ENCODE results near the gene DLK1. TPM values are rescaled to one million over a fixed set of nuclear protein-coding genes. Genes with fewer than 3 reads are reported as not detected.

The DLK1 gene
- total RNA-seq, 5 donors from 2014 or later (not counting 1 experiment from before 2014, with no cell fraction given), result 1.7 to 2.2 (median 2.2) TPM; not detected in 2

- ChIA-PET POLR2A (no interaction called here), CTCF (no interaction called here)
- no peaks in the 10 kb centered on the region for H3K9me3 ChIP-seq
- H3K9me3 Mint-ChIP-seq, result no peaks in the 10 kb centered on the region
- H3K4me1 Mint-ChIP-seq, result no peaks in the 10 kb centered on the region
- no peak overlapping the region for H3K27ac ChIP-seq (ENCODE audit: low read length)
- no peaks in the 10 kb centered on the region for H3K36me3 Mint-ChIP-seq
- peaks cover 0 to 57% of the 10 kb centered on the region in 2 experiments for H3K27me3 ChIP-seq (replicated peaks in 1 of 2; ENCODE audit: control insufficient read depth in 2 of 2, extremely low read depth in 1 of 2, insufficient read depth in 2 of 2, low read length in 1 of 2)
- peaks cover 15 to 35% of the 10 kb centered on the region in 2 donors for H3K27me3 Mint-ChIP-seq
- ATAC-seq (replicated peaks in 1 of 4), result no peak
- WGBS (ENCODE audit: insufficient coverage), result 96% methylated on average over 8 of the region's 10 CpGs
- no peak overlapping the region for H3K4me3 ChIP-seq (ENCODE audit: control insufficient read depth in 1 of 2, extremely low read depth in 1 of 2, low read length in 1 of 2)
- DNase-seq, result no peak
- H3K36me3 ChIP-seq (ENCODE audit: control insufficient read depth in 2 of 2, extremely low read depth in 1 of 2, insufficient read depth in 1 of 2, low read length in 1 of 2), result no peaks in the 10 kb centered on the region
- H3K4me3 Mint-ChIP-seq, result no peak overlapping the region
- no peaks in the 10 kb centered on the region for H3K4me1 ChIP-seq (ENCODE audit: control insufficient read depth in 1 of 2, extremely low read depth in 1 of 2, insufficient read depth in 2 of 2, low read length in 2 of 2)
- H3K27ac Mint-ChIP-seq, result no peak overlapping the region
Observed at GRCh38 chr14:100698066-100698465, 28.6 kb upstream of the DLK1 start.

DNA sequence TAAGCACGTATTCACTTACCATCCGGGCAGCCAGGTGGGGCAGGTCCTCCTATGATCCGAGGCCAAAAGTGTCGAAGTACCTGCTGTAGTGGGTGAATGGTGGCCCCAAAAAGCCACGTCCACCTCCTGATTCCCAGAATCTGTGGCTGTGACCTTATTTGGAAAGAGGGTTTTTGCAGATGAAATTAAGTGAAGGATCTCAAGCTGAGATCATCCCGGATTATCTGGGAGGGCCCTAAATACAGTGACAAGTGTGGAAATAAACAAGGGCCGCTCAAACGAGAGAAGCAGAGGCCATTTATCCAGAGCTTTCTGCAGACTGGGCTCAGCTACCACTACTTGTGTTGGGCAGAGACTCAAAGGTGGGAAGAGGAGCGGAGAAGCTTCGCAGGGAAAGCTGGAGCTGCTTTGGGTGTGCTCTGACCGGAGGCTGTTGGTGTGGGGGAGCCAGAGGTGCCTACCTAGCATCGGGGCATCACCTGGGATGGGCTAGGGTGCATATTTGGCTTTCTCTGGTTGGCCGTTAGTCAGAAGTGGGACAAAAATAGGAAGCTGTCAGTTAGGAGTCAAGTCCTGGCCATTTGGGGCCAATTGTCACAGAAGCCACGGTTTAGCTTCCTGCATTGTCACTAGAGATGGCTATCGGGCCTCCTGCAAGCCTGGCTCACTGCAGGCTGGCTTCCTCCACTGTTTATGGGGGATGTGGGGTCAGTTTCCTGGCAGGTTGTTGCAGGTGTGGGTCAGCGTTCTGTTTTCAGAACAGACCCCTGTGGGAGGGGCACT is 27.8 kb upstream of the DLK1 start:
- ATAC-seq (replicated peaks in 1 of 4) (no peak), DNase-seq (no peak)

DNA sequence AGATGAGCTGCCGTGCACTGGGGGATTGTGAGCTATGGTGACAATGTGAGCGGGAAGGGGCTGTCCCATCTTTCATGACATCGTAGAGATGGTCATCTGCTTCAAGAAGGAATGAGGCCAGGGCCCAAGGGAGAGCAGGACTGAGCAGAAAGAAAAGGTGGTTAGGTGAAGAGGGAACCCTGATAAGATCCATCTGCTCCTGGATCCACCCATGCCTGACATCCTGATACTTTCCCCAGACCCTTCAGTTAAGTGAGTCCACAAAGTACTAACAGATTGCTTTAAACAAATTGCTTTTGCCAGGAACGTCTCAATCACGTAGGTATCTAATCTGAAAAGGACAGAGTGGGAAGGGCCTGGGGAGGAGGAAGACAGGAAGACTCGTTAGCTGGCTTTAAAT is 25.4 kb upstream of the DLK1 start:
- Mint-ChIP-seq H3K27me3 (peaks cover 17 to 40% of the 10 kb centered on the region in 2 donors), H3K4me3 (no peak overlapping the region), H3K9me3 (no peaks in the 10 kb centered on the region), H3K27ac (no peak overlapping the region), H3K4me1 (no peaks in the 10 kb centered on the region), H3K36me3 (no peaks in the 10 kb centered on the region)
- no peak for ATAC-seq (replicated peaks in 1 of 4)
- Histone ChIP-seq H3K9me3 (no peaks in the 10 kb centered on the region), H3K36me3 (ENCODE audit: control insufficient read depth in 2 of 2, extremely low read depth in 1 of 2, insufficient read depth in 1 of 2, low read length in 1 of 2) (no peaks in the 10 kb centered on the region), H3K27me3 (replicated peaks in 1 of 2; ENCODE audit: control insufficient read depth in 2 of 2, extremely low read depth in 1 of 2, insufficient read depth in 2 of 2, low read length in 1 of 2) (peaks cover 0 to 55% of the 10 kb centered on the region in 2 experiments), H3K27ac (ENCODE audit: low read length) (no peak overlapping the region), H3K4me3 (ENCODE audit: control insufficient read depth in 1 of 2, extremely low read depth in 1 of 2, low read length in 1 of 2) (no peak overlapping the region), H3K4me1 (ENCODE audit: control insufficient read depth in 1 of 2, extremely low read depth in 1 of 2, insufficient read depth in 2 of 2, low read length in 2 of 2) (no peaks in the 10 kb centered on the region)
- DNase-seq, result no peak
- 72% methylated on average over 5 of the region's 6 CpGs for WGBS (ENCODE audit: insufficient coverage)
- CTCF ChIA-PET, result no interaction called here
- POLR2A ChIA-PET, result no interaction called here

More for the DNA sequence above, 27.8 kb upstream of the DLK1 start:
- Histone ChIP-seq H3K36me3 (ENCODE audit: control insufficient read depth in 2 of 2, extremely low read depth in 1 of 2, insufficient read depth in 1 of 2, low read length in 1 of 2) (no peaks in the 10 kb centered on the region), H3K4me3 (ENCODE audit: control insufficient read depth in 1 of 2, extremely low read depth in 1 of 2, low read length in 1 of 2) (no peak overlapping the region), H3K9me3 (no peaks in the 10 kb centered on the region), H3K27ac (ENCODE audit: low read length) (no peak overlapping the region), H3K4me1 (ENCODE audit: control insufficient read depth in 1 of 2, extremely low read depth in 1 of 2, insufficient read depth in 2 of 2, low read length in 2 of 2) (no peaks in the 10 kb centered on the region), H3K27me3 (replicated peaks in 1 of 2; ENCODE audit: control insufficient read depth in 2 of 2, extremely low read depth in 1 of 2, insufficient read depth in 2 of 2, low read length in 1 of 2) (peaks cover 0 to 60% of the 10 kb centered on the region in 2 experiments)
- H3K27me3 Mint-ChIP-seq, result peaks cover 8 to 34% of the 10 kb centered on the region in 2 donors
- H3K27ac Mint-ChIP-seq, result no peak overlapping the region
- WGBS (ENCODE audit: insufficient coverage), result 63% methylated on average over 15 of the region's 16 CpGs
- ChIA-PET POLR2A (no interaction called here), CTCF (no interaction called here)
- no peaks in the 10 kb centered on the region for H3K9me3 Mint-ChIP-seq
- no peaks in the 10 kb centered on the region for H3K4me1 Mint-ChIP-seq
- no peaks in the 10 kb centered on the region for H3K36me3 Mint-ChIP-seq
- H3K4me3 Mint-ChIP-seq, result no peak overlapping the region

- CTCF ChIA-PET, result no interaction called here
- Mint-ChIP-seq H3K9me3 (no peaks in the 10 kb centered on the region), H3K27me3 (peaks cover 18 to 37% of the 10 kb centered on the region in 2 donors), H3K36me3 (no peaks in the 10 kb centered on the region), H3K4me3 (no peak overlapping the region), H3K4me1 (no peaks in the 10 kb centered on the region), H3K27ac (no peak overlapping the region)
- WGBS (ENCODE audit: insufficient coverage), result 74% methylated on average over 7 of the region's 8 CpGs
- ATAC-seq (replicated peaks in 1 of 4), result no peak
- DNase-seq, result no peak
- no peaks in the 10 kb centered on the region for H3K9me3 ChIP-seq
- no peaks in the 10 kb centered on the region for H3K36me3 ChIP-seq (ENCODE audit: control insufficient read depth in 2 of 2, extremely low read depth in 1 of 2, insufficient read depth in 1 of 2, low read length in 1 of 2)
- no peaks in the 10 kb centered on the region for H3K4me1 ChIP-seq (ENCODE audit: control insufficient read depth in 1 of 2, extremely low read depth in 1 of 2, insufficient read depth in 2 of 2, low read length in 2 of 2)
- H3K27ac ChIP-seq (ENCODE audit: low read length), result no peak overlapping the region
- H3K27me3 ChIP-seq (replicated peaks in 1 of 2; ENCODE audit: control insufficient read depth in 2 of 2, extremely low read depth in 1 of 2, insufficient read depth in 2 of 2, low read length in 1 of 2), result peaks cover 0 to 48% of the 10 kb centered on the region in 2 experiments
- H3K4me3 ChIP-seq (ENCODE audit: control insufficient read depth in 1 of 2, extremely low read depth in 1 of 2, low read length in 1 of 2), result no peak overlapping the region
- POLR2A ChIA-PET, result no interaction called here
Observed at GRCh38 chr14:100702590-100702989, 24.1 kb upstream of the DLK1 start.

DNA sequence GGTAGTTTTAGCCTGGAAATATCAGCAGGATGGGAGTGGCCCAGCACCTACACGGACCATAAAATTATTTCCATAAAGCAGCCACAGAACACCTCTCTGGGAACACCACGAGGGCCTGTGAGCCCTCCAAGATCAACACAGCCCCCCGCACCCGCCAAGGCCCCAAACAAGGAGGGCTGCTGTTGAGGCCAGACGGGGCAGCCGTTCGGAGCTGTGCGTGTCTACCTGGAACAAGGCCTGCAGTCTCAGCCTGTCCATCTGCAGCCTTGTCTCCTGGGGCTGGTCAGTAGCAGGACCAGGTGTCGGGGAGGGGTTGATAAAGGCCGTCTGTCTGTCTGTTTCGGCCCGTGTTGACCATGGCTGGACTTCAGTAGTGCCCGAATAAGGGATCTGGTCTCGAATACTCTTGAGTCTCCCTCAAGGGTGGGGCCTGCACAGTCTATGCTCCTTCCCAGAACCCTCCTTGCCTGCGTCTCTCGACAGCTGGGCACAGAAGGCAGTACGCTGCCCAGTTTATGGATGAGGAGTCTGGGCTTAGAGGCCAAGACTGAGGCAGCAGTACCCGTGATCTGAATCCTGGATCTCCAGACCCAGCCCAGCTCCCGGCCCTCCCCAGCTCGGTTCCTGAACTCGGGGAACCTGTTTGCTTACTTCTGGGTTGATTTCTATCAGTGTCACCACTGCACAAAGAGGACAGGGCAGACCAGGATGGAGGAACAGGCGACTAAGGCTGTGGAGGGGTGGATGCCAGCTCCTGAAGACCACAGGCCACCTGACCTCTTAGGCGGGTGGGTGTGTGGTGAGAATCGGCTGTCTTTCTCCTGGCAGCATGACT is 23.1 kb upstream of the DLK1 start:
- Histone ChIP-seq H3K27ac (ENCODE audit: low read length) (no peak overlapping the region), H3K27me3 (replicated peaks in 1 of 2; ENCODE audit: control insufficient read depth in 2 of 2, extremely low read depth in 1 of 2, insufficient read depth in 2 of 2, low read length in 1 of 2) (peaks cover 0 to 49% of the 10 kb centered on the region in 2 experiments), H3K4me3 (ENCODE audit: control insufficient read depth in 1 of 2, extremely low read depth in 1 of 2, low read length in 1 of 2) (no peak overlapping the region), H3K4me1 (ENCODE audit: control insufficient read depth in 1 of 2, extremely low read depth in 1 of 2, insufficient read depth in 2 of 2, low read length in 2 of 2) (no peaks in the 10 kb centered on the region), H3K36me3 (ENCODE audit: control insufficient read depth in 2 of 2, extremely low read depth in 1 of 2, insufficient read depth in 1 of 2, low read length in 1 of 2) (no peaks in the 10 kb centered on the region), H3K9me3 (no peaks in the 10 kb centered on the region)
- Mint-ChIP-seq H3K27me3 (peaks cover 18 to 32% of the 10 kb centered on the region in 2 donors), H3K4me1 (no peaks in the 10 kb centered on the region), H3K9me3 (no peaks in the 10 kb centered on the region), H3K27ac (no peak overlapping the region), H3K36me3 (no peaks in the 10 kb centered on the region), H3K4me3 (no peak overlapping the region)
- CTCF ChIA-PET, result no interaction called here
- ATAC-seq (replicated peaks in 1 of 4) (no peak), DNase-seq (no peak)
- 80% methylated on average over 20 of the region's 24 CpGs for WGBS (ENCODE audit: insufficient coverage)
- POLR2A ChIA-PET, result no interaction called here

DNA sequence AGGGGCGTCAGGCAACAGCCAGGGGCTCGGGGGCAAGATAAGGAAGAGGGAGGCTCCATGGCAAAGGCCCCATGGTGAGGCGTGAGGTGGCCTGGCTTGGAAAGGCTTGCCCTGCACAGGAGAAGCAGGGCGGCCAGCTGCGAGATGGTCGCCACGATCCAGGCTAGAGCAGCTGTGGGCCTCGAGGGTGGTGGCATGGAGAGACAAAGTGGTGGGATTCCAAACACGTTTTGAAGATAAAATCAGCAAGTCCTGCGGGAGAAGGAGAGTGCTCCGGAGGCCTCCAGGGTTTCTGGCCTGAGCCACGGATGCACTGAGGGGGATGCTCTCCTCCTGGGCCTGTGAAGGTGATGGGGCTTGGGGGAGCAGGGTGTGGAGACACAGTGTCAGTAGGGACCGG is 20.5 kb upstream of the DLK1 start:
- 80% methylated on average over 12 of the region's 13 CpGs for WGBS (ENCODE audit: insufficient coverage)
- ATAC-seq (replicated peaks in 1 of 4), result no peak
- no peak overlapping the region for H3K27ac ChIP-seq (ENCODE audit: low read length)
- Mint-ChIP-seq H3K4me3 (no peak overlapping the region), H3K27ac (no peak overlapping the region), H3K27me3 (peaks cover 25 to 32% of the 10 kb centered on the region in 2 donors), H3K4me1 (peaks cover 0 to 3% (median 1%) of the 10 kb centered on the region in 3 donors), H3K9me3 (no peaks in the 10 kb centered on the region), H3K36me3 (no peaks in the 10 kb centered on the region)
- no peaks in the 10 kb centered on the region for H3K36me3 ChIP-seq (ENCODE audit: control insufficient read depth in 2 of 2, extremely low read depth in 1 of 2, insufficient read depth in 1 of 2, low read length in 1 of 2)
- POLR2A ChIA-PET, result no interaction called here
- CTCF ChIA-PET, result no interaction called here
- no peaks in the 10 kb centered on the region for H3K9me3 ChIP-seq
- no peak for DNase-seq
- H3K4me1 ChIP-seq (ENCODE audit: control insufficient read depth in 1 of 2, extremely low read depth in 1 of 2, insufficient read depth in 2 of 2, low read length in 2 of 2), result no peaks in the 10 kb centered on the region
- H3K4me3 ChIP-seq (ENCODE audit: control insufficient read depth in 1 of 2, extremely low read depth in 1 of 2, low read length in 1 of 2), result no peak overlapping the region
- peaks cover 0 to 53% of the 10 kb centered on the region in 2 experiments for H3K27me3 ChIP-seq (replicated peaks in 1 of 2; ENCODE audit: control insufficient read depth in 2 of 2, extremely low read depth in 1 of 2, insufficient read depth in 2 of 2, low read length in 1 of 2)

All from T-cell (primary cell).